ENCODE results near the gene XCR1. TPM values are rescaled to one million over a fixed set of nuclear protein-coding genes. Genes with fewer than 3 reads are reported as not detected.

The XCR1 gene
- total and polyA plus RNA-seq, 10 donors, result 0.06 to 7.3 (median 1.5) TPM

DNA sequence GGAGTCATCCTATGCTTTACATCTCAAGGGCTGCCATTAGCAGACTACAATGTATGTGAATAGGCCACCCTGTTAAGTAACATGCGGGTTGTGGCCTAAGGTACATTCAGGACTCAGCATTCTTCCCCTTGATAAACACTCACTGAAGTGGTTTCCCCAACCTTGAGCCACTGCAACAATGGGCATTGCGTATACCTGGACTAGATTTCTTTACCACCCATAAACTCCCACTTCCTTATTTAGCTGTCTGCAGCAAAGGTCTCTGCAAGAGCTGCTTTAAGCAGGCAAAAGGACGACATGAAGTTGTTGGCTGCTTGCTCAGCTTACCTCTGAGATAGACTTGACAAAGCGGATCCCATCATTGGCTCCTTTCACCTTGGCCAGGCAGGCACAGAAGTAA, 47.9 kb downstream of the XCR1 start:
- WGBS, 5 donors, result 51 to 77% (median 69%) methylated on average over 4 of the region's 4 CpGs
- Histone ChIP-seq H3K9me3 (no peaks in the 10 kb centered on the region), H3K36me3 (peaks cover 0 to 100% (median 67%) of the 10 kb centered on the region in 6 donors), H3K27me3 (replicated peaks in 1 of 7) (no peaks in the 10 kb centered on the region), H3K4me3 (no peak overlapping the region), H3K4me1 (peaks cover 0 to 83% (median 39%) of the 10 kb centered on the region in 6 donors), H3K27ac (peak overlapping the region; percentile 16 to 76 (median 36))
- intact Hi-C loops (cut with DNase I; ENCODE audit: low total_unique reads), result no loop called here
- TF ChIP-seq POLR2AphosphoS5 (IDR thresholded peaks at IDR 0.05) (no peak), POLR2A (IDR thresholded peaks at IDR 0.05) (no peak)
- TF ChIP-seq, protein P1, sequence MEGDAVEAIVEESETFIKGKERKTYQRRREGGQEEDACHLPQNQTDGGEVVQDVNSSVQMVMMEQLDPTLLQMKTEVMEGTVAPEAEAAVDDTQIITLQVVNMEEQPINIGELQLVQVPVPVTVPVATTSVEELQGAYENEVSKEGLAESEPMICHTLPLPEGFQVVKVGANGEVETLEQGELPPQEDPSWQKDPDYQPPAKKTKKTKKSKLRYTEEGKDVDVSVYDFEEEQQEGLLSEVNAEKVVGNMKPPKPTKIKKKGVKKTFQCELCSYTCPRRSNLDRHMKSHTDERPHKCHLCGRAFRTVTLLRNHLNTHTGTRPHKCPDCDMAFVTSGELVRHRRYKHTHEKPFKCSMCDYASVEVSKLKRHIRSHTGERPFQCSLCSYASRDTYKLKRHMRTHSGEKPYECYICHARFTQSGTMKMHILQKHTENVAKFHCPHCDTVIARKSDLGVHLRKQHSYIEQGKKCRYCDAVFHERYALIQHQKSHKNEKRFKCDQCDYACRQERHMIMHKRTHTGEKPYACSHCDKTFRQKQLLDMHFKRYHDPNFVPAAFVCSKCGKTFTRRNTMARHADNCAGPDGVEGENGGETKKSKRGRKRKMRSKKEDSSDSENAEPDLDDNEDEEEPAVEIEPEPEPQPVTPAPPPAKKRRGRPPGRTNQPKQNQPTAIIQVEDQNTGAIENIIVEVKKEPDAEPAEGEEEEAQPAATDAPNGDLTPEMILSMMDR (IDR thresholded peaks at IDR 0.05 in 8 of 11, conservative IDR thresholded peaks at IDR 0.05 in 3 of 11), result no peak
- DNase-seq, result no peak

DNA sequence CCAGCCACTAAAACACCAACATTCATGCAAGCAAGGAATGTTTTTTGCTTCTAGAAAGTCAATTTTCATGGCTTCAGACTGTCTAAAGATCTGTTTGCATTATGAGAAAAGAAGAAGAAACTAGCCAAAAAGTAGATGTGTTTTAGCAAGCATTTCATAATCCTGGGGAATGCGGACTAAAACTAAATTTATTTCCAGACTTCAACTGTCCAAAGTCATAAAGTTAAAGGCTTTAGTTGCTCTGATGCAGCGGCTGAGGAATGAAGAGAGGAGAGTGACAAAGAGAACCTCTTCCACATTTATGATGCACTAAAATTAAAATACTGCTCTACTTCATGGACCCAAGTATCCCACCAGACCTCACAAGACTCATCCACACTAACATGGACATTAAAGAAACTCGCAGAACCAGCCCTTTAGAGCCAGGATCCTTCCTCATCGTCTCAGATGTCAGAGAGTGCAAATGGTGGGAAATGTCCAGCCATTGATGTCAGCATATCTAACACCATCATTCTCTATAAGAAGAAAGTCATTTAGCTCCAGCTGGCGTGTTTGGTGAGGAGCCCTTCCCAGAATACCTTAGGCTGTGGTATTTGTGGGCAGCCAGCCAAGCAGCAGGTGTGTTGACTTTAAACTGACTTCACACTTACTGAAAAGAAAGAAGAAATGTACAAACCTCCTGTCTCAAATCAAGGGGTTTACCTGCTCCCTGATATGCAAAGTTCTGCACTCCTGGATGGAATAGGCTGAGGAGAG, 49.1 kb downstream of the XCR1 start:
- intact Hi-C loops (cut with DNase I; ENCODE audit: low total_unique reads), result no loop called here
- H3K4me1 ChIP-seq, result peaks cover 0 to 89% (median 38%) of the 10 kb centered on the region in 6 donors
- 83 to 94% (median 90%) methylated on average over 5 of the region's 5 CpGs for WGBS, 5 donors
- no peak for DNase-seq
- no peaks in the 10 kb centered on the region for H3K27me3 ChIP-seq (replicated peaks in 1 of 7)
- no peaks in the 10 kb centered on the region for H3K9me3 ChIP-seq
- TF ChIP-seq, protein P1 (IDR thresholded peaks at IDR 0.05 in 8 of 11, conservative IDR thresholded peaks at IDR 0.05 in 3 of 11), result no peak
- TF ChIP-seq POLR2A (IDR thresholded peaks at IDR 0.05) (no peak), POLR2AphosphoS5 (IDR thresholded peaks at IDR 0.05) (no peak)
- H3K36me3 ChIP-seq, result peaks cover 0 to 100% (median 57%) of the 10 kb centered on the region in 6 donors
- H3K27ac ChIP-seq, result peak overlapping the region in 5 of 8 donors; percentile 1 to 88 (median 76)
- H3K4me3 ChIP-seq, result no peak overlapping the region

DNA sequence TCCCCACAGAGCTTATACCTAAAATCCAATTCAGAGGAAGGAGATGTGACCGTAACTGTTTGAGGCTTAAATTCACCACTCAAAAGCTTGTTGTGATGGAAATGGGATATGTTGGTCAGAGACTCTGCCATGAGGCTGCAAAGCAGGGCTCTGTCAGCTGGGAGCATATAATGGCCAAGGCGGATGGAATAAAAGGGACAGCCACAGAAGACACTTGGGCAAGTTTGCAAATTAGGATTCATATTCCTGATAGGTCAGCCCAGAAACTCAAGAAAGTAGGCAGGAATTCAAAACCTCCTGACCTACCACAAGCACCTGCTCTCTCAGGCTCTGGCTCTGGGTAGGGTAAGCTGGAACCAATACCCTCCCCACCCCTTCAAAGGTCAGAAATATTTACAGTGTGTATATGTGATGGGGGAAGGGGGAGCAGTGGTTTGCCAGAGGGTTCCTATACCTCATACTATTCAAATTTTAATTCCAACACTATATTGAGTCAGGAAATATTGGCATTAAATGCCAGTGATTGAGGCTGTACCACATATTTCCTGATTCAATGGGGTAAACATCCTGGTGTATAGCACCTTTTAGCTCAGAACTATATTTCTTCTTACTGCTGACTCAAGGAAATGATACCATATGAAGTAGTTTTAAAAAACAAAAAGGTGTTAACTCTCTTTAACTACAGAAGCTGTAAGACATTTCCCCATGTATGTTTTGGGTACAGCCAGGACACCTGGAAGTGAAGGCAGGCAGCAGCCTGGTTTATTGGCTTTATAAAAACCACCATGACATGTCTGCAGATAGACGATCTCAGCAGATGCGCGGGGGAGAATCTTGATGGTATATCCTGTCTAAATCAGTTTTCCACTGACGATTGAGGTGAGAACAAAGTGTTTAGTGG, 50.8 kb downstream of the XCR1 start:
- H3K36me3 ChIP-seq, result peaks cover 0 to 100% (median 41%) of the 10 kb centered on the region in 6 donors
- peaks cover 4 to 98% (median 51%) of the 10 kb centered on the region in 6 donors for H3K4me1 ChIP-seq
- H3K4me3 ChIP-seq, result no peak overlapping the region
- intact Hi-C loops (cut with DNase I; ENCODE audit: low total_unique reads), result no loop called here
- 58 to 75% (median 73%) methylated on average over 6 of the region's 6 CpGs for WGBS, 5 donors
- no peaks in the 10 kb centered on the region for H3K27me3 ChIP-seq (replicated peaks in 1 of 7)
- DNase-seq, result no peak
- no peak for TF ChIP-seq POLR2A (IDR thresholded peaks at IDR 0.05)
- peak in 1 of 3 donors; percentile 42 for TF ChIP-seq POLR2AphosphoS5 (IDR thresholded peaks at IDR 0.05)
- no peaks in the 10 kb centered on the region for H3K9me3 ChIP-seq
- peak overlapping the region in 7 of 8 donors; percentile 61 to 88 (median 70) for H3K27ac ChIP-seq

DNA sequence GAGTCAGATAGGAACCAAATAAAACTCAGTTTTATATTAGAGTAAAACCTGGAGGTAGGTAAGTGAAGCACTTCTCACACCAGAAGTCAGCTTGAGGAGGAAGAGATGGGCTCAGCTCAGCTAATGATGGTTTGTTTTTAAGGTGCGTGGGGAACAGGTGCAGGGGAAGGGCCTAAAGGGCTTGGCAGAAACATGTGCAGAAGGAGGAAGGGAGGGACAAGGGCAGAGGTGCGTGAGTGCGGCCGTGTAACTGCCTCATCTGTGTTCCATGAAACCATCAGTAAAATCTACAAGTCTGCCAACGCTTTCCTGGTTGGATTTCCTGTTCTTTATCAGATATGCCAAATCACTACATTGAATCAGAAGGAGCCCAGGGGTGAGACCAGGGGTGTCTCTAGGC, 51.6 kb downstream of the XCR1 start:
- no peak overlapping the region for H3K4me3 ChIP-seq
- intact Hi-C loops (cut with DNase I; ENCODE audit: low total_unique reads), result no loop called here
- H3K27ac ChIP-seq, result peak overlapping the region in 7 of 8 donors; percentile 61 to 88 (median 70)
- H3K36me3 ChIP-seq, result peaks cover 0 to 100% (median 34%) of the 10 kb centered on the region in 6 donors
- no peak for TF ChIP-seq POLR2AphosphoS5 (IDR thresholded peaks at IDR 0.05)
- no peak for TF ChIP-seq POLR2A (IDR thresholded peaks at IDR 0.05)
- 51 to 67% (median 60%) methylated on average over 5 of the region's 5 CpGs for WGBS, 5 donors
- no peaks in the 10 kb centered on the region for H3K9me3 ChIP-seq
- no peaks in the 10 kb centered on the region for H3K27me3 ChIP-seq (replicated peaks in 1 of 7)
- peaks cover 4 to 95% (median 51%) of the 10 kb centered on the region in 6 donors for H3K4me1 ChIP-seq
- DNase-seq, result no peak
